Measurements from ENCODE around the gene TRAP1. TPM values are rescaled to one million over a fixed set of nuclear protein-coding genes. Genes with fewer than 3 reads are reported as not detected.

Gene TRAP1
- 100 to 1,000 TPM in 1 of 2 experiments, 10 to 100 TPM in 1; 94.0 to 105 TPM for total RNA-seq

GRCh38 chr16:3717235-3718018, at the start of gene TRAP1:
Gene TRAP1, minus strand, starts transcription at chr16:3717524. Its CDS starts 16 bp downstream, at chr16:3717508.

GRCh38 chr16:3654249-3654991, 62.9 kb downstream of the TRAP1 start, which contains the start of gene DNASE1:
Gene DNASE1, plus strand, starts transcription at chr16:3654691. Its CDS starts 683 bp downstream, at chr16:3655374.

GRCh38 chr16:3611146-3611975, 106.0 kb downstream of the TRAP1 start, which contains the start of gene SLX4:
Gene SLX4, minus strand, starts transcription at chr16:3611606. Its CDS starts 2,642 bp downstream, at chr16:3608964.

Other genes starting within 250 kb of the TRAP1 start
- gene C16orf90, start 222.0 kb downstream of the TRAP1 start, total RNA-seq, result not detected
- gene CLUAP1, start 216.5 kb downstream of the TRAP1 start, total RNA-seq, result 10 to 100 TPM; 33.4 to 37.5 TPM
- 10 to 100 TPM; 84.8 to 88.9 TPM for gene NLRC3, start 140.1 kb downstream of the TRAP1 start, total RNA-seq
- 10 to 100 TPM; 11.1 to 11.6 TPM for gene SLX4, start 105.9 kb downstream of the TRAP1 start, total RNA-seq
- gene DNASE1, start 62.8 kb downstream of the TRAP1 start, total RNA-seq, result 10 to 100 TPM; 44.0 to 45.2 TPM
- gene CREBBP, start 163.2 kb upstream of the TRAP1 start, total RNA-seq, result 10 to 100 TPM; 60.6 to 68.0 TPM